BLaER1 treated with 17β-estradiol and CSF1 and Interleukin-3, amounts not matched to agents 10 nM and 100 nM (cell line): ENCODE results near the gene RASA1.
A peak's percentile ranks its signal among the peaks of the same experiment; 100 is the strongest.

ENCODE experiments used
- H3K27ac ChIP-seq, 11 experiments: shearing (Covaris generic); formaldehyde crosslinking; 2 replicates each; pipeline ENCODE4 v1.8.1; 2022
- H3K27me3 ChIP-seq, 11 experiments: shearing (Covaris generic); formaldehyde crosslinking; 2 replicates each; pipeline ENCODE4 v1.8.1; 2022
- H3K36me3 ChIP-seq, 11 experiments: shearing (Covaris generic); formaldehyde crosslinking; 2 replicates each; pipeline ENCODE4 v1.8.1; 2022
- H3K4me1 ChIP-seq, 10 experiments: shearing (Covaris generic); formaldehyde crosslinking; 2 replicates each; pipeline ENCODE4 v1.8.1; 2022
- H3K4me2 ChIP-seq, 11 experiments: shearing (Covaris generic); formaldehyde crosslinking; 2 replicates each; pipeline ENCODE4 v1.8.1; 2022
- H3K4me3 ChIP-seq, 10 experiments: shearing (Covaris generic); formaldehyde crosslinking; 2 replicates each; pipeline ENCODE4 v1.8.1; 2022
- H3K9ac ChIP-seq, 11 experiments: shearing (Covaris generic); formaldehyde crosslinking; 2 replicates each; pipeline ENCODE4 v1.8.1; 2022
- H3K9me3 ChIP-seq, 11 experiments: shearing (Covaris generic); formaldehyde crosslinking; replicated peaks in 1 of 11; 2 replicates each; pipeline ENCODE4 v1.8.1; 2022
- H4K20me1 ChIP-seq, 11 experiments: shearing (Covaris generic); formaldehyde crosslinking; 2 replicates each; pipeline ENCODE4 v1.8.1; 2022
- Cebpa-rat ChIP-seq, 11 experiments: shearing (Covaris generic); IDR thresholded peaks; 2 replicates each; pipeline ENCODE4 v1.8.1; 2022

The RASA1 gene

GRCh38 chr5:87267574-87268125 lies at the start of gene RASA1:
RASA1 (plus strand) TSS chr5:87267883; CDS start chr5:87268452, 569 bp downstream.
- H3K9me3 ChIP-seq, result no peaks in the 10 kb centered on the region
- H4K20me1 ChIP-seq, result peaks cover 3 to 40% (median 22%) of the 10 kb centered on the region in 11 experiments; a peak in 14 of 22 replicates
- peaks cover 11 to 24% (median 14%) of the 10 kb centered on the region in 11 experiments; a peak in 20 of 22 replicates for H3K36me3 ChIP-seq
- no peak for TF ChIP-seq Cebpa-rat (IDR thresholded peaks at IDR 0.05)
- no peaks in the 10 kb centered on the region for H3K27me3 ChIP-seq
- H3K4me1 ChIP-seq, result peaks cover 10 to 42% (median 20%) of the 10 kb centered on the region in 10 experiments
- peak within 1 kb of the TSS; percentile 83 to 95 (median 92) for H3K4me2 ChIP-seq
- peak within 1 kb of the TSS; percentile 84 to 97 (median 90) for H3K9ac ChIP-seq
- H3K27ac ChIP-seq, result peak within 1 kb of the TSS; percentile 83 to 95 (median 90)
- peak within 1 kb of the TSS; percentile 82 to 96 (median 90) for H3K4me3 ChIP-seq

- Histone ChIP-seq H3K27ac (no peak overlapping the region), H3K36me3 (no peaks in the 10 kb centered on the region), H3K4me1 (0 out of 20 replicates have a peak, but pooled peaks cover 0 to 3% (median 0%) of the 10 kb centered on the region in 10 experiments), H3K27me3 (no peaks in the 10 kb centered on the region), H3K4me3 (no peak overlapping the region), H3K9me3 (no peaks in the 10 kb centered on the region), H3K9ac (no peak overlapping the region), H3K4me2 (no peak overlapping the region), H4K20me1 (no peaks in the 10 kb centered on the region)
- no peak for TF ChIP-seq Cebpa-rat (IDR thresholded peaks at IDR 0.05)
Measured at GRCh38 chr5:87229780-87230179, 37.9 kb upstream of the RASA1 start.

- H3K27ac ChIP-seq, result no peak overlapping the region
- H3K27me3 ChIP-seq, result no peaks in the 10 kb centered on the region
- H3K9ac ChIP-seq, result no peak overlapping the region
- no peaks in the 10 kb centered on the region for H3K9me3 ChIP-seq
- TF ChIP-seq Cebpa-rat (IDR thresholded peaks at IDR 0.05), result no peak
- H4K20me1 ChIP-seq, result no peaks in the 10 kb centered on the region
- H3K4me3 ChIP-seq, result no peak overlapping the region
- H3K4me2 ChIP-seq, result no peak overlapping the region
- H3K4me1 ChIP-seq, result 0 out of 20 replicates have a peak, but pooled peaks cover 0 to 3% (median 0%) of the 10 kb centered on the region in 10 experiments
- H3K36me3 ChIP-seq, result no peaks in the 10 kb centered on the region
Measured at GRCh38 chr5:87231037-87231808, 36.5 kb upstream of the RASA1 start.

GRCh38 chr5:87233143-87233542 lies 34.5 kb upstream of the RASA1 start:
- TF ChIP-seq Cebpa-rat (IDR thresholded peaks at IDR 0.05), result no peak
- Histone ChIP-seq H3K27me3 (no peaks in the 10 kb centered on the region), H3K4me1 (0 out of 20 replicates have a peak, but pooled peaks cover 0 to 3% (median 0%) of the 10 kb centered on the region in 10 experiments), H3K9ac (no peak overlapping the region), H3K4me3 (no peak overlapping the region), H3K27ac (no peak overlapping the region), H3K4me2 (no peak overlapping the region), H4K20me1 (no peaks in the 10 kb centered on the region), H3K36me3 (no peaks in the 10 kb centered on the region), H3K9me3 (no peaks in the 10 kb centered on the region)

GRCh38 chr5:87241555-87241954 lies 26.1 kb upstream of the RASA1 start:
- no peak for TF ChIP-seq Cebpa-rat (IDR thresholded peaks at IDR 0.05)
- Histone ChIP-seq H3K27ac (no peak overlapping the region), H4K20me1 (no peaks in the 10 kb centered on the region), H3K4me1 (peaks cover 0 to 27% (median 11%) of the 10 kb centered on the region in 10 experiments; a peak in 14 of 20 replicates), H3K27me3 (no peaks in the 10 kb centered on the region), H3K9ac (no peak overlapping the region), H3K4me2 (no peak overlapping the region), H3K36me3 (no peaks in the 10 kb centered on the region), H3K4me3 (no peak overlapping the region), H3K9me3 (no peaks in the 10 kb centered on the region)

GRCh38 chr5:87242242-87242641 lies 25.4 kb upstream of the RASA1 start:
- Histone ChIP-seq H3K9ac (no peak overlapping the region), H3K4me1 (peaks cover 0 to 27% (median 11%) of the 10 kb centered on the region in 10 experiments; a peak in 14 of 20 replicates)

GRCh38 chr5:87243161-87243844 lies 24.4 kb upstream of the RASA1 start:
- H3K4me2 ChIP-seq, result peak overlapping the region in 8 of 11 experiments; percentile 9 to 69 (median 42); a peak in 15 of 22 replicates
- H3K27ac ChIP-seq, result peak overlapping the region in 9 of 11 experiments; percentile 25 to 73 (median 53); a peak in 13 of 22 replicates
- H3K4me1 ChIP-seq, result peaks cover 0 to 27% (median 11%) of the 10 kb centered on the region in 10 experiments; a peak in 14 of 20 replicates
- no peaks in the 10 kb centered on the region for H4K20me1 ChIP-seq
- H3K9me3 ChIP-seq, result no peaks in the 10 kb centered on the region
- no peak overlapping the region; a peak in 1 of 22 replicates for H3K9ac ChIP-seq
- no peaks in the 10 kb centered on the region for H3K27me3 ChIP-seq
- TF ChIP-seq Cebpa-rat (IDR thresholded peaks at IDR 0.05), result peak in 4 of 11 experiments; percentile 20 to 54 (median 29); a peak in 3 of 22 replicates
- H3K4me3 ChIP-seq, result no peak overlapping the region
- no peaks in the 10 kb centered on the region for H3K36me3 ChIP-seq

More at GRCh38 chr5:87242242-87242641, 25.4 kb upstream of the RASA1 start:
- no peaks in the 10 kb centered on the region for H3K27me3 ChIP-seq
- H4K20me1 ChIP-seq, result no peaks in the 10 kb centered on the region
- no peak overlapping the region for H3K4me3 ChIP-seq
- no peaks in the 10 kb centered on the region for H3K36me3 ChIP-seq
- TF ChIP-seq Cebpa-rat (IDR thresholded peaks at IDR 0.05), result no peak
- no peaks in the 10 kb centered on the region for H3K9me3 ChIP-seq
- peak overlapping the region in 1 of 11 experiments; percentile 69; a peak in 1 of 22 replicates for H3K27ac ChIP-seq
- 0 out of 22 replicates have a peak overlapping the region, but pooled peaks of 1 of the 11 experiments have one; percentile 3 for H3K4me2 ChIP-seq

GRCh38 chr5:87245451-87245850 lies 22.2 kb upstream of the RASA1 start:
- H3K27me3 ChIP-seq, result no peaks in the 10 kb centered on the region
- H3K27ac ChIP-seq, result no peak overlapping the region
- H4K20me1 ChIP-seq, result no peaks in the 10 kb centered on the region
- peaks cover 0 to 27% (median 11%) of the 10 kb centered on the region in 10 experiments; a peak in 14 of 20 replicates for H3K4me1 ChIP-seq
- no peak overlapping the region for H3K4me3 ChIP-seq
- no peaks in the 10 kb centered on the region for H3K9me3 ChIP-seq
- no peak for TF ChIP-seq Cebpa-rat (IDR thresholded peaks at IDR 0.05)
- no peak overlapping the region for H3K9ac ChIP-seq
- H3K36me3 ChIP-seq, result no peaks in the 10 kb centered on the region
- H3K4me2 ChIP-seq, result no peak overlapping the region

GRCh38 chr5:87246061-87246460 lies 21.6 kb upstream of the RASA1 start:
- Histone ChIP-seq H3K4me2 (no peak overlapping the region), H3K4me3 (no peak overlapping the region), H3K9me3 (peaks cover 0 to 1% (median under 1%) of the 10 kb centered on the region in 11 experiments; a peak in 12 of 22 replicates)

More at GRCh38 chr5:87246061-87246460, 21.6 kb upstream of the RASA1 start:
- no peak for TF ChIP-seq Cebpa-rat (IDR thresholded peaks at IDR 0.05)
- Histone ChIP-seq H4K20me1 (no peaks in the 10 kb centered on the region), H3K27me3 (no peaks in the 10 kb centered on the region), H3K9ac (no peak overlapping the region), H3K27ac (no peak overlapping the region), H3K4me1 (peaks cover 0 to 27% (median 11%) of the 10 kb centered on the region in 10 experiments; a peak in 14 of 20 replicates), H3K36me3 (no peaks in the 10 kb centered on the region)
